ENCODE measurements around the gene UBE4B. TPM values are rescaled to one million over a fixed set of nuclear protein-coding genes. Genes with fewer than 3 reads are reported as not detected.

Gene UBE4B
- total RNA-seq (57.5 and 59.0 TPM in 2 replicates), polyA plus RNA-seq (21.7 and 26.7 TPM in 2 replicates), polyA minus RNA-seq (19.3 and 23.5 TPM in 2 replicates)
- total RNA-seq (2013), result 17.9 TPM

DNA sequence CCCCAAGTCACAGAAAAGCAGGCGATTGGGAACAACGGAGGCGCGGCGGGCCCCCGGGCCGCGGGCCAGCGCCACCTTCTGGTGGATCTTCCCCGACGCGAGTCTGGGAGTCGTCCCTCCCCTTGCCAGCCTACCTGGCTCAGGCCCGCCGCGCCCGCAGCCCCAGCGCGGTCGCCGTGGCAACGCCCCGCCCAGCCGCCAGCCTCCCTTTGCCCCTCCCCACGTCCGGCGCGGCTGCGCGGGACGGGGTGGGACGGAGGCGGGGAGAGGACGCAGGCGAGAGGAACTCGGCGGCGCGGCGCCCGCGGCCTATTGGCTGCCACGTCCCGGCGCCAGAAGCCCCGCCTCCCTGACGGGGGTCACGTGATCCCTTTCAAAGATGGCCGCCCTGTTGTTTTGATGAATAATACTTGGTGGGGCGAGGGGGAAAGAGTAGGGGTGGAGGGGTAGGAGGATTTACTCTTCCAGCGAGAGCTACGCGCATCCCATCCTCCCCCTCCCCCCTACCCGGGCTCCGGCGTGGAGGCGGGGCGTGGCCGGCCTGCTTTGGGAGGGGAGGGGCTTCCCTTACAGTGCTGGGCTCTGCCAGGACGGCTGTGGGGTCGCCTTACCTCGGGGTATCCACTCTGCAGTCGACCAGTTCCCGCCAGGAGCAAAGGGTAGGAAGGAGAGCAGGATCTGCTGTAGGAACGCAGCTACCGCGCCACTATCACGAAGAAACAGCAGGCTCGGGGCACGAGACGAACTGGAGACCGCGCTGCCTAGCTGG lies at the start of gene UBE4B:
Gene UBE4B, plus strand, starts transcription at position 369 of the 769 bp plus-strand sequence. CDS start 713 bp downstream, outside the sequence.
- Histone ChIP-seq H4K20me1 (ENCODE audit: control insufficient read depth, insufficient read depth, low read length, poor library complexity, severe bottlenecking) (no peaks in the 10 kb centered on the region), H3K36me3 (replicated peaks in 1 of 2; ENCODE audit: control extremely low read depth in 1 of 2, control insufficient read depth in 1 of 2, extremely low read depth in 1 of 2, insufficient read depth in 2 of 2, low read length in 1 of 2) (peaks cover 1 to 6% of the 10 kb centered on the region in 2 experiments), H3K79me2 (ENCODE audit: control insufficient read depth, insufficient read depth, low read length) (peaks cover 45% of the 10 kb centered on the region), H3K4me1 (ENCODE audit: control insufficient read depth in 2 of 2, insufficient read depth in 2 of 2, low read length in 2 of 2) (peaks cover 18 to 19% of the 10 kb centered on the region in 2 donors), H3K9me3 (ENCODE audit: control extremely low read depth in 1 of 3, control insufficient read depth in 2 of 3, insufficient read depth in 1 of 3, low read length in 2 of 3) (no peaks in the 10 kb centered on the region), H3K9ac (ENCODE audit: low read length) (peak within 1 kb of the TSS; percentile 75), H3K27me3 (replicated peaks in 1 of 4; ENCODE audit: control extremely low read depth in 1 of 4, control insufficient read depth in 3 of 4, insufficient read depth in 4 of 4, low read length in 3 of 4) (no peaks in the 10 kb centered on the region), H3K4me3 (ENCODE audit: control extremely low read depth in 1 of 5, extremely low read depth in 1 of 5, insufficient read depth in 1 of 5, low read depth in 2 of 5, low read length in 4 of 5) (peak within 1 kb of the TSS; percentile 70 to 93 (median 89)), H2AFZ (ENCODE audit: insufficient read depth, low read depth, low read length, poor library complexity, severe bottlenecking) (peak within 1 kb of the TSS; percentile 84), H3K4me2 (replicated peaks; ENCODE audit: low read depth, low read length, poor library complexity, severe bottlenecking) (peak within 1 kb of the TSS; percentile 76), H3K27ac (ENCODE audit: low read length in 2 of 2) (peak within 1 kb of the TSS; percentile 73 to 84)
- ChIA-PET CTCF (interaction anchor here (0.6 to 3.8 kb wide), 3 partner anchors 39 to 398 kb away, joined by 3 to 18 read pairs (median 3); no protein-coding TSS in a partner anchor), POLR2A (interaction anchor here (0.6 to 1.6 kb wide), 4 partner anchors 83 to 398 kb away, joined by 3 to 6 read pairs (median 4); partner anchors contain the start of genes CENPS, LZIC and NMNAT1)
- no peaks in the 10 kb centered on the region for H3K27me3 Mint-ChIP-seq
- peak within 1 kb of the TSS; percentile 99 for H3K4me3 Mint-ChIP-seq
- intact Hi-C loops (cut with micrococcal nuclease), result loop anchor here (1.0 to 5.0 kb wide), 8 partner anchors 82 to 1215 kb away; partner anchors contain the start of genes CTNNBIP1, KIF1B, LZIC and NMNAT1
- no peaks in the 10 kb centered on the region for H3K9me3 Mint-ChIP-seq (ENCODE audit: insufficient read depth)
- H3K27ac Mint-ChIP-seq, result peak within 1 kb of the TSS; percentile 96
- peak; percentile 94 for ATAC-seq (ENCODE audit: low read depth)
- DNase-seq, result peak; percentile 99
- H3K4me1 Mint-ChIP-seq, result peaks cover 23% of the 10 kb centered on the region
- no peak for TF ChIP-seq EZH2 (IDR thresholded peaks at IDR 0.05; ENCODE audit: borderline replicate concordance, insufficient read depth, low read depth, low read length, poor library complexity, severe bottlenecking)
- TF ChIP-seq, protein P1, sequence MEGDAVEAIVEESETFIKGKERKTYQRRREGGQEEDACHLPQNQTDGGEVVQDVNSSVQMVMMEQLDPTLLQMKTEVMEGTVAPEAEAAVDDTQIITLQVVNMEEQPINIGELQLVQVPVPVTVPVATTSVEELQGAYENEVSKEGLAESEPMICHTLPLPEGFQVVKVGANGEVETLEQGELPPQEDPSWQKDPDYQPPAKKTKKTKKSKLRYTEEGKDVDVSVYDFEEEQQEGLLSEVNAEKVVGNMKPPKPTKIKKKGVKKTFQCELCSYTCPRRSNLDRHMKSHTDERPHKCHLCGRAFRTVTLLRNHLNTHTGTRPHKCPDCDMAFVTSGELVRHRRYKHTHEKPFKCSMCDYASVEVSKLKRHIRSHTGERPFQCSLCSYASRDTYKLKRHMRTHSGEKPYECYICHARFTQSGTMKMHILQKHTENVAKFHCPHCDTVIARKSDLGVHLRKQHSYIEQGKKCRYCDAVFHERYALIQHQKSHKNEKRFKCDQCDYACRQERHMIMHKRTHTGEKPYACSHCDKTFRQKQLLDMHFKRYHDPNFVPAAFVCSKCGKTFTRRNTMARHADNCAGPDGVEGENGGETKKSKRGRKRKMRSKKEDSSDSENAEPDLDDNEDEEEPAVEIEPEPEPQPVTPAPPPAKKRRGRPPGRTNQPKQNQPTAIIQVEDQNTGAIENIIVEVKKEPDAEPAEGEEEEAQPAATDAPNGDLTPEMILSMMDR (IDR thresholded peaks at IDR 0.05), result peak; percentile 89
- under 1% methylated on average over 60 of the region's 73 CpGs for WGBS (ENCODE audit: insufficient coverage)

DNA sequence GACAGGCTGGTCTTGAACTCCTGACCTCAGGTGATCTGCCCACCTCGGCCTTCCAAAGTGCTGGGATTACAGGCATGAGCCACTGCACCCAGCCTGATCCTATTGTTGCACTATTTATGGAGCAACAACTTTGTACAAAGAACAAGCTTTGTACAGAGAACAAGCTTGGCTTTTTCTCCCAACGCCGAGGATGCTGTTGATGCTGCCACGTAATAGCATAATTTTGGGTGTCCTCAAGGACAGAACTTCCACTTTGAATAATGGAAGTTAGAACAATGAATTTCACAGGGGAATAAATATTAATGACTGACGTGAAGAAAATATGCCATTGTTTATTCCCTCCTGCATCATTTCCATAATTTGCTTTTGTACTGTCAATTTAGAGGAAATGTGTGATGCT lies 48.5 kb upstream of the UBE4B start:
- TF ChIP-seq, protein P1 (IDR thresholded peaks at IDR 0.05), result no peak
- TF ChIP-seq EZH2 (IDR thresholded peaks at IDR 0.05; ENCODE audit: borderline replicate concordance, insufficient read depth, low read depth, low read length, poor library complexity, severe bottlenecking), result no peak
- H3K9me3 ChIP-seq (ENCODE audit: control extremely low read depth in 1 of 3, control insufficient read depth in 2 of 3, insufficient read depth in 1 of 3, low read length in 2 of 3), result no peaks in the 10 kb centered on the region
- no peak overlapping the region for H3K4me2 ChIP-seq (replicated peaks; ENCODE audit: low read depth, low read length, poor library complexity, severe bottlenecking)
- ATAC-seq (ENCODE audit: low read depth) (no peak), DNase-seq (no peak)
- Mint-ChIP-seq H3K9me3 (ENCODE audit: insufficient read depth) (no peaks in the 10 kb centered on the region), H3K27me3 (no peaks in the 10 kb centered on the region), H3K27ac (no peak overlapping the region), H3K4me3 (no peak overlapping the region), H3K4me1 (no peaks in the 10 kb centered on the region)
- no peak overlapping the region for H3K4me3 ChIP-seq (ENCODE audit: control extremely low read depth in 1 of 5, extremely low read depth in 1 of 5, insufficient read depth in 1 of 5, low read depth in 2 of 5, low read length in 4 of 5)
- ChIA-PET CTCF (no interaction called here), POLR2A (no interaction called here)
- WGBS (ENCODE audit: insufficient coverage), result 98% methylated on average over 4 of the region's 5 CpGs
- H2AFZ ChIP-seq (ENCODE audit: insufficient read depth, low read depth, low read length, poor library complexity, severe bottlenecking), result no peak overlapping the region
- H3K79me2 ChIP-seq (ENCODE audit: control insufficient read depth, insufficient read depth, low read length), result no peaks in the 10 kb centered on the region
- H3K36me3 ChIP-seq (replicated peaks in 1 of 2; ENCODE audit: control extremely low read depth in 1 of 2, control insufficient read depth in 1 of 2, extremely low read depth in 1 of 2, insufficient read depth in 2 of 2, low read length in 1 of 2), result peaks cover 2 to 13% of the 10 kb centered on the region in 2 experiments
- intact Hi-C loops (cut with micrococcal nuclease), result no loop called here
- no peak overlapping the region for H3K27ac ChIP-seq (ENCODE audit: low read length in 2 of 2)
- H3K27me3 ChIP-seq (replicated peaks in 1 of 4; ENCODE audit: control extremely low read depth in 1 of 4, control insufficient read depth in 3 of 4, insufficient read depth in 4 of 4, low read length in 3 of 4), result no peaks in the 10 kb centered on the region
- H4K20me1 ChIP-seq (ENCODE audit: control insufficient read depth, insufficient read depth, low read length, poor library complexity, severe bottlenecking), result no peaks in the 10 kb centered on the region
- no peak overlapping the region for H3K9ac ChIP-seq (ENCODE audit: low read length)
- H3K4me1 ChIP-seq (ENCODE audit: control insufficient read depth in 2 of 2, insufficient read depth in 2 of 2, low read length in 2 of 2), result no peaks in the 10 kb centered on the region

All from B cell (primary cell).